Spleen (tissue), 13 donors: ENCODE results near the gene PTTG1IP2. TPM values are rescaled to one million over a fixed set of nuclear protein-coding genes. Genes with fewer than 3 reads are reported as not detected.

Experiments used
- DNase-seq: peaks from one replicate; pipeline ENCODE4 v3.0.0-alpha.2; 2020
- H3K27ac ChIP-seq, 8 donors: fragments of 200-600 bp; sonication (generic) in 7 of 8; 1 replicate in 4 of 8; 2 replicates in 4 of 8; pipeline versions ENCODE4 v1.5.0 to v1.8.0; 2016 to 2021; ENCODE audit warnings: inconsistent platforms in 4 of 8, mild to moderate bottlenecking in 4 of 8, moderate library complexity in 1 of 8
- H3K27me3 ChIP-seq, 7 donors: fragments of 200-600 bp; sonication (generic) in 6 of 7; replicated peaks in 1 of 7; 1 replicate in 4 of 7; 2 replicates in 3 of 7; pipeline versions ENCODE4 v1.5.0 to v1.8.0; 2016 to 2021; ENCODE audit warnings: inconsistent platforms in 3 of 7, mild to moderate bottlenecking in 1 of 7
- H3K36me3 ChIP-seq, 6 donors: fragments of 200-600 bp; sonication (generic) in 5 of 6; 1 replicate in 4 of 6; 2 replicates in 2 of 6; pipeline versions ENCODE4 v1.5.0 to v1.8.0; 2016 to 2021; ENCODE audit warnings: inconsistent platforms in 2 of 6
- H3K4me1 ChIP-seq, 6 donors: fragments of 200-600 bp; sonication (generic) in 5 of 6; 1 replicate in 3 of 6; 2 replicates in 3 of 6; pipeline versions ENCODE4 v1.5.0 to v1.8.0; 2016 to 2021; ENCODE audit warnings: inconsistent platforms in 3 of 6
- H3K4me3 ChIP-seq, 8 donors: fragments of 200-600 bp; sonication (generic) in 7 of 8; 1 replicate in 4 of 8; 2 replicates in 4 of 8; pipeline versions ENCODE4 v1.5.0 to v1.8.0; 2016 to 2021; ENCODE audit warnings: inconsistent platforms in 4 of 8, mild to moderate bottlenecking in 4 of 8, moderate library complexity in 2 of 8
- H3K9me3 ChIP-seq, 8 donors: fragments of 200-600 bp; sonication (generic) in 7 of 8; 1 replicate in 4 of 8; 2 replicates in 4 of 8; pipeline versions ENCODE4 v1.5.0 to v1.8.0; 2016 to 2021; ENCODE audit warnings: inconsistent platforms in 4 of 8
- CTCF ChIP-seq, 11 experiments: fragments of 200-600 bp in 7 of 11; fragments of 450-650 bp in 4 of 11; sonication (generic) in 4 of 11; IDR thresholded peaks in 8 of 11; conservative IDR thresholded peaks in 3 of 11; 1 replicate in 7 of 11; 2 replicates in 4 of 11; pipeline versions ENCODE4 v1.4.0 to v1.8.0; 2016 to 2021; ENCODE audit warnings: antibody characterized with exemption in 11 of 11, inconsistent platforms in 4 of 11, mild to moderate bottlenecking in 1 of 11
- POLR2A ChIP-seq, 3 donors: fragments of 450-650 bp; IDR thresholded peaks; one replicate each; pipeline ENCODE4 v1.5.1; 2017; ENCODE audit warnings: antibody characterized with exemption in 3 of 3, mild to moderate bottlenecking in 1 of 3
- POLR2AphosphoS5 ChIP-seq, 3 donors: sonication (generic); formaldehyde crosslinking; IDR thresholded peaks; one replicate each; pipeline ENCODE4 v1.5.1; 2017; ENCODE audit warnings: antibody characterized with exemption in 3 of 3
- WGBS, 5 donors: extraction: QIAGEN DNeasy Blood & Tissue Kit in 3 of 5; methylation state at CpG; one replicate each; pipeline versions ENCODE4 v1.1.5 to v1.1.7; 2013 to 2018; 5-methylcytosine and 5-hydroxymethylcytosine counted together
- intact Hi-C: fragments of 100-400 bp; cut with DNase I; formaldehyde crosslinking; loops from one replicate; pipeline ENCODE4 v1.15.0; 2023; ENCODE audit warnings: low total_unique reads
- long read RNA-seq, 2 donors: transcript quantifications; one replicate each; lab custom pipeline, GENCODE V29; 2026
- polyA plus RNA-seq, 3 donors: library from polyadenylated mRNA; stranded (reverse); fragments of 200-250 nt; gene quantifications; one replicate each; pipeline ENCODE4 v1.2.1, GENCODE V29; 2013
- total RNA-seq, 7 donors: library from RNA; depleted of rRNA in 3 of 7; stranded (reverse); fragments of >200 nt in 3 of 7; fragmentation: NEBNext Ultra II Directional in 4 of 7; extraction: Animal tissue kit (Norgen Biotek cat#: 25700) in 4 of 7; gene quantifications; one replicate each; pipeline versions ENCODE4 v1.1.0 to v1.2.1, GENCODE V29; 2016 to 2021
- donor health status: healthy with polysubstance abuse.
- donor health status: DM: no; HTN: no; CAD: no; lungs with moderate emphysema.
- donor health status: DM: no; HTN: no; CAD: no.
- donor health status: Bipolar disorder and iron deficiency.
- donor health status: healthy.
- donor health status: DM: no; HTN: no; CAD: no.
- donor health status: DM: yes; HTN: yes; CAD: no.

PTTG1IP2 gene
- total RNA-seq, result not detected
- polyA plus RNA-seq, result not detected
- long read RNA-seq, donor 1, result 0 reads
- long read RNA-seq, donor 2, result 0 reads

GRCh38 chr7:90469554-90469953, at the start of gene PTTG1IP2:
TSS of gene PTTG1IP2 (plus strand) at chr7:90469639. CDS start at chr7:90469787, 148 bp downstream.
- TF ChIP-seq CTCF (IDR thresholded peaks at IDR 0.05 in 8 of 11, conservative IDR thresholded peaks at IDR 0.05 in 3 of 11), result no peak
- no peak for TF ChIP-seq POLR2AphosphoS5 (IDR thresholded peaks at IDR 0.05)
- TF ChIP-seq POLR2A (IDR thresholded peaks at IDR 0.05), result no peak
- WGBS, 5 donors, result 88 to 96% (median 92%) methylated on average over 4 of the region's 4 CpGs
- no peak for DNase-seq
- intact Hi-C loops, result no loop called here
- Histone ChIP-seq H3K27me3 (no peaks in the 10 kb centered on the region), H3K36me3 (no peaks in the 10 kb centered on the region), H3K4me1 (no peaks in the 10 kb centered on the region), H3K4me3 (no peak within 1 kb of the TSS), H3K9me3 (peaks cover 0 to 9% (median 4%) of the 10 kb centered on the region in 8 donors), H3K27ac (no peak within 1 kb of the TSS)

- WGBS, 5 donors, result 85 to 95% (median 91%) methylated on average over 6 of the region's 6 CpGs
- intact Hi-C loops, result no loop called here
- H3K27me3 ChIP-seq, result no peaks in the 10 kb centered on the region
Measured at GRCh38 chr7:90421651-90422050, 47.8 kb upstream of the PTTG1IP2 start.

GRCh38 chr7:90424720-90425119, 44.7 kb upstream of the PTTG1IP2 start:
- H3K9me3 ChIP-seq, result no peaks in the 10 kb centered on the region
- DNase-seq, result no peak
- TF ChIP-seq POLR2A (IDR thresholded peaks at IDR 0.05), result no peak
- TF ChIP-seq CTCF (IDR thresholded peaks at IDR 0.05 in 8 of 11, conservative IDR thresholded peaks at IDR 0.05 in 3 of 11), result no peak
- no peak for TF ChIP-seq POLR2AphosphoS5 (IDR thresholded peaks at IDR 0.05)
- H3K4me3 ChIP-seq, result no peak overlapping the region
- peaks cover 0 to 5% (median 0%) of the 10 kb centered on the region in 7 donors for H3K27me3 ChIP-seq
- 61 to 88% (median 74%) methylated on average over 3 of the region's 3 CpGs for WGBS, 5 donors
- H3K4me1 ChIP-seq, result no peaks in the 10 kb centered on the region
- H3K36me3 ChIP-seq, result no peaks in the 10 kb centered on the region
- no peak overlapping the region for H3K27ac ChIP-seq
- intact Hi-C loops, result loop anchor here (5.0 kb wide), 2 partner anchors 262 to 1637 kb away; no protein-coding TSS in a partner anchor

More at GRCh38 chr7:90421651-90422050, 47.8 kb upstream of the PTTG1IP2 start:
- Histone ChIP-seq H3K4me1 (no peaks in the 10 kb centered on the region), H3K36me3 (no peaks in the 10 kb centered on the region), H3K27ac (no peak overlapping the region), H3K9me3 (no peaks in the 10 kb centered on the region), H3K4me3 (no peak overlapping the region)
- TF ChIP-seq CTCF (IDR thresholded peaks at IDR 0.05 in 8 of 11, conservative IDR thresholded peaks at IDR 0.05 in 3 of 11) (no peak), POLR2A (IDR thresholded peaks at IDR 0.05) (no peak)
- DNase-seq, result no peak

- Histone ChIP-seq H3K4me1 (no peaks in the 10 kb centered on the region), H3K27ac (no peak overlapping the region), H3K36me3 (no peaks in the 10 kb centered on the region), H3K9me3 (no peaks in the 10 kb centered on the region), H3K27me3 (peaks cover 0 to 5% (median 0%) of the 10 kb centered on the region in 7 donors), H3K4me3 (no peak overlapping the region)
- intact Hi-C loops, result loop anchor here (5.0 kb wide), 2 partner anchors 263 to 1638 kb away; no protein-coding TSS in a partner anchor
- DNase-seq, result no peak
- 2 to 88% (median 86%) methylated on average over 2 of the region's 2 CpGs for WGBS, 5 donors
- TF ChIP-seq POLR2AphosphoS5 (IDR thresholded peaks at IDR 0.05), result no peak
- no peak for TF ChIP-seq CTCF (IDR thresholded peaks at IDR 0.05 in 8 of 11, conservative IDR thresholded peaks at IDR 0.05 in 3 of 11)
- TF ChIP-seq POLR2A (IDR thresholded peaks at IDR 0.05), result no peak
Measured at GRCh38 chr7:90425376-90425775, 44.1 kb upstream of the PTTG1IP2 start.
